T-cell (primary cell): Measurements from ENCODE around the gene CNKSR2. TPM values are rescaled to one million over a fixed set of nuclear protein-coding genes. Genes with fewer than 3 reads are reported as not detected.

Source experiments
- ATAC-seq, 4 experiments: fragments of 200-7000 bp in 3 of 4; fragments of 150-1000 bp in 1 of 4; cut with Tn5 transposase; replicated peaks in 1 of 4; 1 replicate in 3 of 4; 2 replicates in 1 of 4; pipeline ENCODE4 v1.10.0; 2021; ENCODE audit warnings: moderate library complexity in 3 of 4, mild to moderate bottlenecking in 2 of 4, moderate number of reproducible peaks in 1 of 4
- CTCF ChIA-PET, 2 donors: fragments of 300-600 bp; sonication (Branson Sonifier 250); formaldehyde crosslinking; loops; one replicate each; lab custom pipeline; 2022; ENCODE audit warnings: antibody characterized with exemption in 2 of 2; lab: Charles Lee
- POLR2A ChIA-PET, 2 donors: fragments of 300-600 bp; sonication (Branson Sonifier 250); formaldehyde crosslinking; loops; one replicate each; lab custom pipeline; 2022; ENCODE audit warnings: antibody characterized with exemption in 2 of 2; lab: Charles Lee
- DNase-seq, 35 experiments: peaks; one replicate each; pipeline versions ENCODE4 v3.0.0 to v3.0.0-alpha.2; 2013 to 2023
- H3K27ac ChIP-seq: one replicate; pipeline ENCODE4 v1.5.1; 2013; ENCODE audit warnings: low read length
- H3K27me3 ChIP-seq, 2 experiments: replicated peaks in 1 of 2; 1 replicate in 1 of 2; 2 replicates in 1 of 2; pipeline versions ENCODE4 v1.6.1 to v1.7.0; 2013; ENCODE audit warnings: low read length in 1 of 2, mixed read lengths in 1 of 2; ENCODE audit not compliant: control insufficient read depth in 2 of 2, insufficient read depth in 2 of 2; ENCODE audit errors: extremely low read depth in 1 of 2
- H3K36me3 ChIP-seq, 2 donors: 1 replicate in 1 of 2; 2 replicates in 1 of 2; pipeline versions ENCODE4 v1.6.1 to v1.7.0; 2013; ENCODE audit warnings: low read length in 1 of 2; ENCODE audit not compliant: control insufficient read depth in 2 of 2, insufficient read depth in 1 of 2; ENCODE audit errors: extremely low read depth in 1 of 2
- H3K4me1 ChIP-seq, 2 experiments: 1 replicate in 1 of 2; 2 replicates in 1 of 2; pipeline versions ENCODE4 v1.6.1 to v1.7.0; 2013; ENCODE audit warnings: low read length in 2 of 2, mixed read lengths in 1 of 2; ENCODE audit not compliant: insufficient read depth in 2 of 2, control insufficient read depth in 1 of 2; ENCODE audit errors: extremely low read depth in 1 of 2
- H3K4me3 ChIP-seq, 2 donors: 1 replicate in 1 of 2; 2 replicates in 1 of 2; pipeline versions ENCODE4 v1.5.1 to v1.7.0; 2013; ENCODE audit warnings: mild to moderate bottlenecking in 2 of 2, low read length in 1 of 2, moderate library complexity in 1 of 2; ENCODE audit not compliant: control insufficient read depth in 1 of 2; ENCODE audit errors: extremely low read depth in 1 of 2
- H3K9me3 ChIP-seq: 2 replicates; pipeline ENCODE4 v1.7.0; 2013
- H3K27ac Mint-ChIP-seq, 2 donors: one replicate each; pipeline ENCODE4 v1.8.0; 2020 to 2021; ENCODE audit warnings: mild to moderate bottlenecking in 2 of 2, mixed read lengths in 2 of 2
- H3K27me3 Mint-ChIP-seq, 2 donors: one replicate each; pipeline ENCODE4 v1.8.0; 2021 to 2022; ENCODE audit warnings: mixed read lengths in 2 of 2
- H3K36me3 Mint-ChIP-seq: one replicate; pipeline ENCODE4 v1.8.0; 2021; ENCODE audit warnings: mixed read lengths
- H3K4me1 Mint-ChIP-seq, 3 donors: one replicate each; pipeline ENCODE4 v1.8.0; 2020 to 2022; ENCODE audit warnings: mixed read lengths in 3 of 3, mild to moderate bottlenecking in 1 of 3
- H3K4me3 Mint-ChIP-seq, 3 donors: one replicate each; pipeline ENCODE4 v1.8.0; 2020 to 2022; ENCODE audit warnings: mild to moderate bottlenecking in 3 of 3, mixed read lengths in 3 of 3, moderate library complexity in 3 of 3
- H3K9me3 Mint-ChIP-seq, 3 donors: one replicate each; pipeline ENCODE4 v1.8.0; 2020 to 2022; ENCODE audit warnings: mixed read lengths in 3 of 3
- WGBS: methylation state at CpG from one replicate; pipeline ENCODE4 v1.1.5; 2013; ENCODE audit warnings: missing lambda C conversion rate; ENCODE audit not compliant: insufficient coverage; 5-methylcytosine and 5-hydroxymethylcytosine counted together
- total RNA-seq, 35 experiments: library from RNA in 6 of 35; stranded (reverse) in 6 of 35; fragments of 120-200 nt in 1 of 35; gene quantifications; one replicate each; pipeline versions ENCODE4 v1.2.1 to v1.2.4 and lab custom pipeline; 2013 to 2026

Gene CNKSR2
- total RNA-seq, 5 donors from 2014 or later (not counting 1 experiment from before 2014, with no cell fraction given): 10.4 to 16.4 (median 10.9) TPM

DNA sequence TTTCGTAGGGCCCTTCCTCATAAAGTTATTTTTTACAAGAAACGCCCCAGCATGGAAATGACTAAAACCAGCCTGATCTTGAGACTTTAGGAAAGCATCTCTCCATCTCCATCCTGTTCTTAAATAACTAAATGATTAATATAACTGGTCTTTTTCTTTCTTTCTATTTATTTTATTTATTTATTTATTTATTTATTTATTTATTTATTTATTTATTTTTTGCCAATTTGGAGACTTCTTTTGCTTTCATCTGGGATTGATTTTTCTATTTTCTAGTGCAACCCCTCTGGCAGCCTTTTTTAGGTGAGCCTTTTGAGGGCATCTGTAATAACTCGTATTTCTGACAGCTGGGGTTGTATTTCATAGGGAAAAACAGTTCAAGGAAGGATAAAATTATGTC lies 285.1 kb downstream of the CNKSR2 start:
- H3K27ac Mint-ChIP-seq: peak overlapping the region in 1 of 2 donors; percentile 19
- no peak for DNase-seq

GRCh38 chrX:21660156-21660555 lies 285.9 kb downstream of the CNKSR2 start:
- Histone ChIP-seq H3K4me1 (peaks cover 0 to 22% of the 10 kb centered on the region in 2 experiments), H3K4me3 (no peak overlapping the region), H3K9me3 (no peaks in the 10 kb centered on the region), H3K27me3 (peaks cover 0 to 13% of the 10 kb centered on the region in 2 experiments), H3K27ac (no peak overlapping the region), H3K36me3 (no peaks in the 10 kb centered on the region)
- peaks cover 5 to 14% (median 9%) of the 10 kb centered on the region in 3 donors for H3K4me1 Mint-ChIP-seq
- H3K4me3 Mint-ChIP-seq: no peak overlapping the region
- H3K9me3 Mint-ChIP-seq: no peaks in the 10 kb centered on the region
- 100% methylated on average over 1 of the region's 2 CpGs for WGBS
- H3K27me3 Mint-ChIP-seq: peaks cover 5 to 8% of the 10 kb centered on the region in 2 donors
- ATAC-seq (no peak), DNase-seq (no peak)
- no peak overlapping the region for H3K27ac Mint-ChIP-seq
- POLR2A ChIA-PET: no interaction called here
- H3K36me3 Mint-ChIP-seq: no peaks in the 10 kb centered on the region
- CTCF ChIA-PET: no interaction called here

More for the DNA sequence above, 285.1 kb downstream of the CNKSR2 start:
- no peaks in the 10 kb centered on the region for H3K9me3 ChIP-seq
- Mint-ChIP-seq H3K27me3 (peaks cover 5 to 8% of the 10 kb centered on the region in 2 donors), H3K36me3 (no peaks in the 10 kb centered on the region), H3K4me3 (peak overlapping the region; percentile 68 to 75 (median 73)), H3K4me1 (peaks cover 5 to 15% (median 9%) of the 10 kb centered on the region in 3 donors), H3K9me3 (no peaks in the 10 kb centered on the region)
- ATAC-seq: no peak
- H3K27ac ChIP-seq: no peak overlapping the region
- no peaks in the 10 kb centered on the region for H3K36me3 ChIP-seq
- ChIA-PET POLR2A (interaction anchor here in 1 of 2 donors (0.5 kb wide), 1 partner anchor 10 kb away, joined by 6 read pairs; no protein-coding TSS in a partner anchor), CTCF (no interaction called here)
- no peak overlapping the region for H3K4me3 ChIP-seq
- H3K27me3 ChIP-seq: peaks cover 0 to 13% of the 10 kb centered on the region in 2 experiments
- whole genome bisulfite sequencing: no CpG with 5 or more reads among the region's 3 CpGs
- H3K4me1 ChIP-seq: peaks cover 0 to 22% of the 10 kb centered on the region in 2 experiments

GRCh38 chrX:21661316-21661715 lies 287.1 kb downstream of the CNKSR2 start:
- no peaks in the 10 kb centered on the region for H3K9me3 Mint-ChIP-seq
- no CpG with 5 or more reads among the region's 6 CpGs for WGBS
- ChIA-PET CTCF (no interaction called here), POLR2A (interaction anchor here in 1 of 2 donors (0.5 to 0.8 kb wide), 2 partner anchors 136 to 282 kb away, joined by 3 to 4 read pairs; no protein-coding TSS in a partner anchor)
- H3K4me1 ChIP-seq: peaks cover 0 to 22% of the 10 kb centered on the region in 2 experiments
- peaks cover 5 to 12% of the 10 kb centered on the region in 2 donors for H3K27me3 Mint-ChIP-seq
- H3K36me3 ChIP-seq: no peaks in the 10 kb centered on the region
- no peak overlapping the region for H3K4me3 Mint-ChIP-seq
- H3K9me3 ChIP-seq: no peaks in the 10 kb centered on the region
- no peaks in the 10 kb centered on the region for H3K36me3 Mint-ChIP-seq
- peaks cover 5 to 8% (median 7%) of the 10 kb centered on the region in 3 donors for H3K4me1 Mint-ChIP-seq
- H3K27ac Mint-ChIP-seq: no peak overlapping the region
- H3K27me3 ChIP-seq: peaks cover 0 to 13% of the 10 kb centered on the region in 2 experiments
- DNase-seq (no peak), ATAC-seq (no peak)
- no peak overlapping the region for H3K27ac ChIP-seq
- no peak overlapping the region for H3K4me3 ChIP-seq

- H3K4me1 ChIP-seq: peaks cover 0 to 10% of the 10 kb centered on the region in 2 experiments
- WGBS: 100% methylated on average over 1 of the region's 4 CpGs
- Mint-ChIP-seq H3K36me3 (no peaks in the 10 kb centered on the region), H3K9me3 (no peaks in the 10 kb centered on the region), H3K27me3 (peaks cover 5 to 12% of the 10 kb centered on the region in 2 donors), H3K4me1 (peaks cover 0 to 5% (median 5%) of the 10 kb centered on the region in 3 donors), H3K27ac (no peak overlapping the region), H3K4me3 (no peak overlapping the region)
- H3K27me3 ChIP-seq: peaks cover 0 to 10% of the 10 kb centered on the region in 2 experiments
- DNase-seq (no peak), ATAC-seq (no peak)
- ChIA-PET CTCF (no interaction called here), POLR2A (no interaction called here)
- H3K4me3 ChIP-seq: no peak overlapping the region
- H3K36me3 ChIP-seq: no peaks in the 10 kb centered on the region
- H3K9me3 ChIP-seq: no peaks in the 10 kb centered on the region
- H3K27ac ChIP-seq: no peak overlapping the region
Observed at GRCh38 chrX:21662761-21663160, 288.5 kb downstream of the CNKSR2 start.

DNA sequence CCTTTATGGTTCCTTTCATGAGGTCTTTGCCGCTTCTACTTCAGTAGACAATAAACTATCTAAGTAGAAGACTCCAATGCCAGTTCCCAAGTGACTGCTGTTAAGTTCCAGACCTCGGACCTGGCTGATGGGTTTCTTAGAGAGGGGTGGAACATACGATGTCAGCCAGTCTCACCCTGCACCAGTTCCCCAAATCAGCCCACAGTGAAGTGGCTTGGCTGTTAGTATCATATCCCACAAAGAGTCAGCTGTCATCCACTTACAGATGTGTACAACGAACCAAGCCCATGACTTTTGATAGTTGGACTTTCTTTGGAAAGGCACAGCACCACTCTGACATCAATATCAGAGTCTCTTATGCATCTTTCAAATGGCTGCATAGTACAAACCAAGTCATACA lies 292.0 kb downstream of the CNKSR2 start:
- ChIA-PET CTCF (no interaction called here), POLR2A (no interaction called here)
- Histone ChIP-seq H3K27me3 (no peaks in the 10 kb centered on the region), H3K36me3 (no peaks in the 10 kb centered on the region), H3K4me3 (no peak overlapping the region), H3K4me1 (no peaks in the 10 kb centered on the region), H3K27ac (no peak overlapping the region), H3K9me3 (no peaks in the 10 kb centered on the region)
- Mint-ChIP-seq H3K27me3 (peaks cover 3 to 15% of the 10 kb centered on the region in 2 donors), H3K4me3 (no peak overlapping the region), H3K27ac (no peak overlapping the region), H3K36me3 (no peaks in the 10 kb centered on the region), H3K9me3 (no peaks in the 10 kb centered on the region), H3K4me1 (no peaks in the 10 kb centered on the region)
- DNase-seq (no peak), ATAC-seq (no peak)
- WGBS: no CpG with 5 or more reads among the region's 4 CpGs

DNA sequence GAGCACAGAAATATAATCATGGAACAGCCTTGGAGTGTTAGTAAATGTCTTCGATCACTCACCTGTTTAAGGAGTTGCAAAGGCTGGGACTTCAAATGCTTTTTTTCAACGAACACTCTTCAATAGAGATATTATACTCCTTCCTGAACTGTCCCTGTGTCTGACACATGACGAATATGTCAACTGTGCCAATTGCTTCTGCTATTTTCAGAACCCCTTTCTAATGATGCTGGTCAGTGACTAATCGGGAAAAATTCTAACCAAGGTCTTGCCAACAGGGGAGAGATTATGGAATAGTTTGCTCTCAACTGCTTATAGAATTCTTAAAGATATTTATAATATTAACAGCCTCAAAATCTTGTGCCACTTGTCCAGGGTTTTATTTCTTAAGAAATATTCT lies 292.5 kb downstream of the CNKSR2 start:
- no peak overlapping the region for H3K27ac ChIP-seq
- no peak for ATAC-seq
- Mint-ChIP-seq H3K27me3 (peaks cover 2 to 14% of the 10 kb centered on the region in 2 donors), H3K27ac (no peak overlapping the region), H3K4me1 (no peaks in the 10 kb centered on the region), H3K4me3 (no peak overlapping the region), H3K36me3 (no peaks in the 10 kb centered on the region), H3K9me3 (no peaks in the 10 kb centered on the region)
- no peaks in the 10 kb centered on the region for H3K4me1 ChIP-seq
- H3K9me3 ChIP-seq: no peaks in the 10 kb centered on the region
- H3K27me3 ChIP-seq: no peaks in the 10 kb centered on the region
- H3K36me3 ChIP-seq: no peaks in the 10 kb centered on the region
- no peak overlapping the region for H3K4me3 ChIP-seq
- WGBS: no CpG with 5 or more reads among the region's 4 CpGs
- CTCF ChIA-PET: no interaction called here
- DNase-seq: no peak
- POLR2A ChIA-PET: no interaction called here
